K562 (cell line): ENCODE data around the gene S100A6. TPM values are rescaled to one million over a fixed set of nuclear protein-coding genes. Genes with fewer than 3 reads are reported as not detected.

ENCODE experiments used
- ARID1B ChIP-seq: fragments of 450-650 bp; IDR thresholded peaks from 2 replicates; pipeline ENCODE4 v1.6.1; 2016; ENCODE audit warnings: antibody characterized with exemption, mild to moderate bottlenecking, inconsistent platforms
- ARID3A ChIP-seq: IDR thresholded peaks from 2 replicates; pipeline ENCODE4 v1.6.1; 2012; ENCODE audit warnings: low read depth, low read length, improper control_type of control experiment, borderline replicate concordance
- CHAMP1 ChIP-seq: fragments of 450-650 bp; IDR thresholded peaks from 2 replicates; pipeline ENCODE4 v1.6.1; 2016; ENCODE audit warnings: mild to moderate bottlenecking
- CHCHD3 ChIP-seq: fragments of 250-450 bp; sonication (Bioruptor Pico); IDR thresholded peaks from 2 replicates; pipeline ENCODE4 v2.1.2; 2022; ENCODE audit warnings: mild to moderate bottlenecking
- CHD4 ChIP-seq: fragments of 200-600 bp; sonication (generic); IDR thresholded peaks from 3 replicates; pipeline ENCODE4 v1.6.1; 2012; ENCODE audit warnings: low read depth, mild to moderate bottlenecking, mixed read lengths, low read length, inconsistent platforms; ENCODE audit not compliant: insufficient read depth, insufficient replicate concordance, poor library complexity, severe bottlenecking
- CTBP1 ChIP-seq: fragments of 450-650 bp; IDR thresholded peaks from 2 replicates; pipeline ENCODE4 v1.6.1; 2016; ENCODE audit warnings: borderline replicate concordance
- FOXP1 ChIP-seq: sonication (generic); formaldehyde crosslinking; IDR thresholded peaks from 2 replicates; pipeline ENCODE4 v1.8.0; 2022; ENCODE audit warnings: mild to moderate bottlenecking, missing genetic modification reagents
- HINFP ChIP-seq: fragments of 450-650 bp; conservative IDR thresholded peaks from 2 replicates; pipeline ENCODE4 v1.6.1; 2016; ENCODE audit warnings: missing genetic modification characterization, low read depth, mild to moderate bottlenecking, control low read depth, missing compliant biosample characterization
- HMG20A ChIP-seq: fragments of 450-650 bp; formaldehyde crosslinking; conservative IDR thresholded peaks from 2 replicates; pipeline ENCODE4 v1.4.0; 2020; ENCODE audit warnings: mild to moderate bottlenecking, mixed read lengths
- MNT ChIP-seq, 2 experiments: fragments of 450-650 bp; conservative IDR thresholded peaks; 2 replicates each; pipeline ENCODE4 v1.6.1; 2017; ENCODE audit warnings: mild to moderate bottlenecking in 2 of 2, moderate library complexity in 2 of 2
- TARDBP ChIP-seq: fragments of 450-650 bp; IDR thresholded peaks from 2 replicates; pipeline ENCODE4 v1.6.1; 2016
- TCF7 ChIP-seq: sonication (generic); IDR thresholded peaks from 2 replicates; pipeline ENCODE4 v1.6.1; 2016; ENCODE audit warnings: antibody characterized with exemption, borderline replicate concordance
- TFAM ChIP-seq: fragments of 250-450 bp; sonication (Bioruptor Pico); conservative IDR thresholded peaks from 2 replicates; pipeline ENCODE4 v1.5.0; 2021; ENCODE audit warnings: mild to moderate bottlenecking, moderate library complexity
- ZBTB43 ChIP-seq: sonication (generic); formaldehyde crosslinking; IDR thresholded peaks from 2 replicates; pipeline ENCODE4 v1.8.0; 2023; ENCODE audit warnings: mild to moderate bottlenecking, missing genetic modification reagents
- ZBTB8A ChIP-seq: fragments of 450-650 bp; IDR thresholded peaks from 2 replicates; pipeline ENCODE4 v1.6.1; 2018; ENCODE audit warnings: mild to moderate bottlenecking, moderate library complexity; ENCODE audit not compliant: partially characterized antibody
- ZNF3 ChIP-seq: fragments of 250-450 bp; sonication (Bioruptor Pico); IDR thresholded peaks from 2 replicates; pipeline ENCODE4 v1.5.0; 2021; ENCODE audit warnings: mild to moderate bottlenecking, moderate library complexity
- ZNF584 ChIP-seq: fragments of 200-800 bp; sonication (Bioruptor generic); IDR thresholded peaks from 2 replicates; pipeline ENCODE4 v1.6.1; 2016; ENCODE audit warnings: low read depth, mild to moderate bottlenecking, missing genetic modification characterization, missing compliant biosample characterization
- polyA plus RNA-seq, 8 experiments: library from polyadenylated mRNA; depleted of rRNA in 4 of 8; stranded (reverse) in 5 of 8; unstranded in 3 of 8; fragments of >200 nt; fragmentation: Nextera tagmentation in 2 of 8; fragmentation: Illumina TruSeq in 1 of 8; extraction: Ambion mirVana in 2 of 8; extraction: Trizol in 1 of 8; gene quantifications; 2 replicates each; pipeline versions ENCODE4 v1.2.1 to v1.2.3, GENCODE V29; 2011 to 2014; ENCODE audit warnings: inconsistent platforms in 1 of 8, missing spikeins in 1 of 8
- total RNA-seq, 7 experiments: library from RNA; depleted of rRNA in 6 of 7; stranded (reverse); fragments of >200 nt in 6 of 7; fragmentation: Illumina TruSeq in 2 of 7; extraction: Trizol in 2 of 7; gene quantifications; 2 replicates each; pipeline versions ENCODE4 v1.2.1 to v1.2.3, GENCODE V29; 2011 to 2021; ENCODE audit warnings: low replicate concordance in 1 of 7

The S100A6 gene
- total and polyA plus RNA-seq, 9 of the 15 experiments (the other 6 are each of a cell fraction or from before 2014, with no cell fraction given), result 9.8 to 66.5 (median 23.2) TPM

- no peak for TF ChIP-seq ARID3A
- no peak for TF ChIP-seq ZNF584 (CRISPR knock-in tag)
- TF ChIP-seq CHAMP1, result no peak
- TF ChIP-seq FOXP1 (CRISPR knock-in tag), result no peak
- peak in 1 of 2 experiments; percentile 36; a peak in 2 of 4 replicates for TF ChIP-seq MNT (conservative IDR thresholded peaks at IDR 0.05)
- TF ChIP-seq TARDBP, result no peak
- TF ChIP-seq ARID1B, result peak; percentile 94
- no peak for TF ChIP-seq ZNF3 (CRISPR knock-in tag)
- no peak for TF ChIP-seq HMG20A (CRISPR knock-in tag)
- TF ChIP-seq CHCHD3 (CRISPR knock-in tag), result 0 out of 2 replicates have a peak, but pooled peaks have one; percentile 48
- TF ChIP-seq CTBP1, result peak; percentile 94
- no peak for TF ChIP-seq TFAM (CRISPR knock-in tag)
- TF ChIP-seq CHD4, result no peak
- TF ChIP-seq ZBTB43 (CRISPR knock-in tag), result no peak
- no peak; the same call in 1 of the 2 replicates for TF ChIP-seq TCF7
- no peak for TF ChIP-seq ZBTB8A
- peak; percentile 17; the same call in 1 of the 2 replicates for TF ChIP-seq HINFP (tag)
These were observed 30.9 kb upstream of the S100A6 start (continued) for GRCh38 chr1:153566414-153567371.
